ENCODE measurements around the gene USP12.

DNA sequence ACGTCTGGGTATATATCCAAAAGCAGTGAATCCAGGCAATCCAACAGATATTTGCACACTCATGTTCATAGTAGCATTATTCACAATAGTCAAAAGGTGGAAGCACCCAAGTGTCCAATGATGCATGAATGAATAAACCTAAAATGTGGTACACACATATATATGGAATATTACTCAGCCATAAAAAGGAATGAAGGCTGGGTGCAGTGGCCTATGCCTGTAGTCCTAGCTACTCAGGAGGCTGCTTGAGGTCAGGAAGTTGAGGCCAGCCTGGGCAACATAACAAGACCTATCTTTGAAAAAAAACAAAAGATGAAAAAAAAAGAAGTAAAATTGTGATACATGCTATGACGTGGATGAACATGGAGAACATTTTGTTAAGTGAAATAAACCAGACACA, 10.4 kb upstream of the USP12 start:
- TF ChIP-seq, protein P1, sequence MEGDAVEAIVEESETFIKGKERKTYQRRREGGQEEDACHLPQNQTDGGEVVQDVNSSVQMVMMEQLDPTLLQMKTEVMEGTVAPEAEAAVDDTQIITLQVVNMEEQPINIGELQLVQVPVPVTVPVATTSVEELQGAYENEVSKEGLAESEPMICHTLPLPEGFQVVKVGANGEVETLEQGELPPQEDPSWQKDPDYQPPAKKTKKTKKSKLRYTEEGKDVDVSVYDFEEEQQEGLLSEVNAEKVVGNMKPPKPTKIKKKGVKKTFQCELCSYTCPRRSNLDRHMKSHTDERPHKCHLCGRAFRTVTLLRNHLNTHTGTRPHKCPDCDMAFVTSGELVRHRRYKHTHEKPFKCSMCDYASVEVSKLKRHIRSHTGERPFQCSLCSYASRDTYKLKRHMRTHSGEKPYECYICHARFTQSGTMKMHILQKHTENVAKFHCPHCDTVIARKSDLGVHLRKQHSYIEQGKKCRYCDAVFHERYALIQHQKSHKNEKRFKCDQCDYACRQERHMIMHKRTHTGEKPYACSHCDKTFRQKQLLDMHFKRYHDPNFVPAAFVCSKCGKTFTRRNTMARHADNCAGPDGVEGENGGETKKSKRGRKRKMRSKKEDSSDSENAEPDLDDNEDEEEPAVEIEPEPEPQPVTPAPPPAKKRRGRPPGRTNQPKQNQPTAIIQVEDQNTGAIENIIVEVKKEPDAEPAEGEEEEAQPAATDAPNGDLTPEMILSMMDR (IDR thresholded peaks at IDR 0.05) = no peak
- no peak for TF ChIP-seq EZH2phosphoT487 (IDR thresholded peaks at IDR 0.05)
